WTC11 (cell line): ENCODE measurements around the gene PPP1R14C. TPM values are rescaled to one million over a fixed set of nuclear protein-coding genes. Genes with fewer than 3 reads are reported as not detected.

ENCODE experiments used
- ATAC-seq: fragments of 200-7000 bp; cut with Tn5 transposase; 2 replicates; pipeline ENCODE4 v1.10.0; 2021; ENCODE audit warnings: mild to moderate bottlenecking, moderate library complexity
- CTCF ChIA-PET: fragments of 300-600 bp; sonication (Branson Sonifier 250); formaldehyde crosslinking; loops from one replicate; lab custom pipeline; 2021; ENCODE audit warnings: antibody characterized with exemption; lab: Charles Lee
- POLR2A ChIA-PET: fragments of 350-600 bp; sonication (Branson Sonifier 250); formaldehyde crosslinking; loops from one replicate; lab custom pipeline; 2021; ENCODE audit warnings: antibody characterized with exemption; lab: Charles Lee
- DNase-seq: peaks from one replicate; pipeline ENCODE4 v3.0.0; 2021; ENCODE audit warnings: low spot score
- H3K27ac Mint-ChIP-seq: 2 replicates; pipeline ENCODE4 v1.8.0; 2021; ENCODE audit warnings: mixed read lengths
- H3K27me3 Mint-ChIP-seq: 2 replicates; pipeline ENCODE4 v1.8.0; 2021; ENCODE audit warnings: low read depth, mild to moderate bottlenecking, moderate library complexity, mixed read lengths
- H3K36me3 Mint-ChIP-seq: 2 replicates; pipeline ENCODE4 v1.8.0; 2021; ENCODE audit warnings: mixed read lengths
- H3K4me1 Mint-ChIP-seq: 2 replicates; pipeline ENCODE4 v1.8.0; 2022; ENCODE audit warnings: mixed read lengths
- H3K4me3 Mint-ChIP-seq: 2 replicates; pipeline ENCODE4 v1.8.0; 2021; ENCODE audit warnings: mild to moderate bottlenecking, moderate library complexity, mixed read lengths
- H3K9me3 Mint-ChIP-seq: 2 replicates; pipeline ENCODE4 v1.8.0; 2021; ENCODE audit warnings: mixed read lengths
- ELF4 ChIP-seq: sonication (generic); formaldehyde crosslinking; IDR thresholded peaks from 2 replicates; pipeline ENCODE4 v1.8.1; 2022; ENCODE audit warnings: low read depth, mild to moderate bottlenecking, moderate library complexity, missing genetic modification reagents
- FOXJ3 ChIP-seq: sonication (generic); formaldehyde crosslinking; IDR thresholded peaks from 2 replicates; pipeline ENCODE4 v1.9.0; 2021; ENCODE audit warnings: missing genetic modification reagents, mild to moderate bottlenecking, borderline replicate concordance
- FOXK1 ChIP-seq: sonication (generic); formaldehyde crosslinking; IDR thresholded peaks from 2 replicates; pipeline ENCODE4 v1.8.0; 2022; ENCODE audit warnings: mild to moderate bottlenecking, moderate library complexity, missing genetic modification reagents
- MXD4 ChIP-seq: fragments of 250-450 bp; sonication (Bioruptor Pico); IDR thresholded peaks from 2 replicates; pipeline ENCODE4 v1.8.0; 2021; ENCODE audit warnings: mild to moderate bottlenecking, moderate library complexity, borderline replicate concordance
- NFATC4 ChIP-seq: fragments of 250-450 bp; sonication (Bioruptor Pico); IDR thresholded peaks from 2 replicates; pipeline ENCODE4 v1.9.0; 2021; ENCODE audit warnings: mild to moderate bottlenecking
- NFYB ChIP-seq: sonication (generic); formaldehyde crosslinking; conservative IDR thresholded peaks from 2 replicates; pipeline ENCODE4 v1.8.0; 2022; ENCODE audit warnings: low read depth, missing genetic modification reagents
- SP1 ChIP-seq: sonication (generic); formaldehyde crosslinking; conservative IDR thresholded peaks from 2 replicates; pipeline ENCODE4 v1.8.1; 2022; ENCODE audit warnings: missing genetic modification reagents
- ZNF317 ChIP-seq: sonication (generic); formaldehyde crosslinking; IDR thresholded peaks from 2 replicates; pipeline ENCODE4 v1.8.1; 2023; ENCODE audit warnings: low read depth, mild to moderate bottlenecking, moderate library complexity, missing genetic modification reagents, borderline replicate concordance
- total RNA-seq: library from RNA; stranded (reverse); gene quantifications from 3 replicates; pipeline ENCODE4 v1.2.3, GENCODE V29; 2021
- TF ChIP-seq, protein P1 (sequence below): sonication (generic); formaldehyde crosslinking; IDR thresholded peaks from 2 replicates; pipeline ENCODE4 v1.8.0; 2023; ENCODE audit warnings: missing genetic modification reagents, mild to moderate bottlenecking, borderline replicate concordance
- TF ChIP-seq, protein P2 (sequence below): sonication (generic); formaldehyde crosslinking; IDR thresholded peaks from 2 replicates; pipeline ENCODE4 v1.8.1; 2022; ENCODE audit warnings: low read depth, mild to moderate bottlenecking, moderate library complexity, missing genetic modification reagents, borderline replicate concordance
- TF ChIP-seq, protein P3 (sequence below): sonication (generic); formaldehyde crosslinking; IDR thresholded peaks from 2 replicates; pipeline ENCODE4 v1.8.1; 2022; ENCODE audit warnings: mild to moderate bottlenecking, missing genetic modification reagents, moderate library complexity, borderline replicate concordance
- TF ChIP-seq, protein P4 (sequence below): sonication (generic); formaldehyde crosslinking; IDR thresholded peaks from 2 replicates; pipeline ENCODE4 v1.8.0; 2023; ENCODE audit warnings: missing genetic modification reagents
- TF ChIP-seq, protein P5 (sequence below): fragments of 250-450 bp; sonication (Bioruptor Pico); IDR thresholded peaks from 2 replicates; pipeline ENCODE4 v2.1.2; 2022; ENCODE audit warnings: mild to moderate bottlenecking, moderate library complexity
- TF ChIP-seq, protein P6 (sequence below): sonication (generic); formaldehyde crosslinking; conservative IDR thresholded peaks from 2 replicates; pipeline ENCODE4 v1.8.1; 2022; ENCODE audit warnings: mild to moderate bottlenecking, missing genetic modification reagents

The PPP1R14C gene
- total RNA-seq, 1 experiment from 2014 or later: 1.1 TPM

DNA sequence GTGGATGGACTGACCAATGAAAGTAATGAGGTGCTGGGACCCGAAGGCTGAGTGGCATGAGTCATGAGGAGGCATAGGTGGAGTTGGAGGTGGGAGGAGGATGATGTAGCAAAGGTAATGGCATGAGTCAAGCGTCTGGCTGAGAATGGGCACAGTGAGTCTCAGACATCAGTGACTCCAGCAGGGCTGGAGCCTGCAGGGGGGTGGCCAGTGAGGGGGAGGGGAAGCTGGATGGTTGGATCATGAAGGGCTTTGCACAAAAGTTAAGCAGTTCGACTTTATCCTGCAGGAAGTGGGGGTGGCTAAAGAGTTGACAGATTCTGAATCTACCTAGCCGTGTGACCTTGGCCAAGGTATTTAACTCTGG, 127.0 kb downstream of the PPP1R14C start (continued):
- TF ChIP-seq, protein P1, sequence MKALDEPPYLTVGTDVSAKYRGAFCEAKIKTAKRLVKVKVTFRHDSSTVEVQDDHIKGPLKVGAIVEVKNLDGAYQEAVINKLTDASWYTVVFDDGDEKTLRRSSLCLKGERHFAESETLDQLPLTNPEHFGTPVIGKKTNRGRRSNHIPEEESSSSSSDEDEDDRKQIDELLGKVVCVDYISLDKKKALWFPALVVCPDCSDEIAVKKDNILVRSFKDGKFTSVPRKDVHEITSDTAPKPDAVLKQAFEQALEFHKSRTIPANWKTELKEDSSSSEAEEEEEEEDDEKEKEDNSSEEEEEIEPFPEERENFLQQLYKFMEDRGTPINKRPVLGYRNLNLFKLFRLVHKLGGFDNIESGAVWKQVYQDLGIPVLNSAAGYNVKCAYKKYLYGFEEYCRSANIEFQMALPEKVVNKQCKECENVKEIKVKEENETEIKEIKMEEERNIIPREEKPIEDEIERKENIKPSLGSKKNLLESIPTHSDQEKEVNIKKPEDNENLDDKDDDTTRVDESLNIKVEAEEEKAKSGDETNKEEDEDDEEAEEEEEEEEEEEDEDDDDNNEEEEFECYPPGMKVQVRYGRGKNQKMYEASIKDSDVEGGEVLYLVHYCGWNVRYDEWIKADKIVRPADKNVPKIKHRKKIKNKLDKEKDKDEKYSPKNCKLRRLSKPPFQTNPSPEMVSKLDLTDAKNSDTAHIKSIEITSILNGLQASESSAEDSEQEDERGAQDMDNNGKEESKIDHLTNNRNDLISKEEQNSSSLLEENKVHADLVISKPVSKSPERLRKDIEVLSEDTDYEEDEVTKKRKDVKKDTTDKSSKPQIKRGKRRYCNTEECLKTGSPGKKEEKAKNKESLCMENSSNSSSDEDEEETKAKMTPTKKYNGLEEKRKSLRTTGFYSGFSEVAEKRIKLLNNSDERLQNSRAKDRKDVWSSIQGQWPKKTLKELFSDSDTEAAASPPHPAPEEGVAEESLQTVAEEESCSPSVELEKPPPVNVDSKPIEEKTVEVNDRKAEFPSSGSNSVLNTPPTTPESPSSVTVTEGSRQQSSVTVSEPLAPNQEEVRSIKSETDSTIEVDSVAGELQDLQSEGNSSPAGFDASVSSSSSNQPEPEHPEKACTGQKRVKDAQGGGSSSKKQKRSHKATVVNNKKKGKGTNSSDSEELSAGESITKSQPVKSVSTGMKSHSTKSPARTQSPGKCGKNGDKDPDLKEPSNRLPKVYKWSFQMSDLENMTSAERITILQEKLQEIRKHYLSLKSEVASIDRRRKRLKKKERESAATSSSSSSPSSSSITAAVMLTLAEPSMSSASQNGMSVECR (CRISPR knock-in tag): no peak
- no peak for TF ChIP-seq FOXJ3 (CRISPR knock-in tag)
- TF ChIP-seq, protein P2, sequence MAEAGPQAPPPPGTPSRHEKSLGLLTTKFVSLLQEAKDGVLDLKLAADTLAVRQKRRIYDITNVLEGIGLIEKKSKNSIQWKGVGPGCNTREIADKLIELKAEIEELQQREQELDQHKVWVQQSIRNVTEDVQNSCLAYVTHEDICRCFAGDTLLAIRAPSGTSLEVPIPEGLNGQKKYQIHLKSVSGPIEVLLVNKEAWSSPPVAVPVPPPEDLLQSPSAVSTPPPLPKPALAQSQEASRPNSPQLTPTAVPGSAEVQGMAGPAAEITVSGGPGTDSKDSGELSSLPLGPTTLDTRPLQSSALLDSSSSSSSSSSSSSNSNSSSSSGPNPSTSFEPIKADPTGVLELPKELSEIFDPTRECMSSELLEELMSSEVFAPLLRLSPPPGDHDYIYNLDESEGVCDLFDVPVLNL (CRISPR knock-in tag): no peak
- no peak for TF ChIP-seq FOXK1 (CRISPR knock-in tag)
- no peak for TF ChIP-seq SP1 (CRISPR knock-in tag)
- TF ChIP-seq, protein P3, sequence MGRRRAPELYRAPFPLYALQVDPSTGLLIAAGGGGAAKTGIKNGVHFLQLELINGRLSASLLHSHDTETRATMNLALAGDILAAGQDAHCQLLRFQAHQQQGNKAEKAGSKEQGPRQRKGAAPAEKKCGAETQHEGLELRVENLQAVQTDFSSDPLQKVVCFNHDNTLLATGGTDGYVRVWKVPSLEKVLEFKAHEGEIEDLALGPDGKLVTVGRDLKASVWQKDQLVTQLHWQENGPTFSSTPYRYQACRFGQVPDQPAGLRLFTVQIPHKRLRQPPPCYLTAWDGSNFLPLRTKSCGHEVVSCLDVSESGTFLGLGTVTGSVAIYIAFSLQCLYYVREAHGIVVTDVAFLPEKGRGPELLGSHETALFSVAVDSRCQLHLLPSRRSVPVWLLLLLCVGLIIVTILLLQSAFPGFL: no peak
- TF ChIP-seq, all 79 proteins: peak for 0

DNA sequence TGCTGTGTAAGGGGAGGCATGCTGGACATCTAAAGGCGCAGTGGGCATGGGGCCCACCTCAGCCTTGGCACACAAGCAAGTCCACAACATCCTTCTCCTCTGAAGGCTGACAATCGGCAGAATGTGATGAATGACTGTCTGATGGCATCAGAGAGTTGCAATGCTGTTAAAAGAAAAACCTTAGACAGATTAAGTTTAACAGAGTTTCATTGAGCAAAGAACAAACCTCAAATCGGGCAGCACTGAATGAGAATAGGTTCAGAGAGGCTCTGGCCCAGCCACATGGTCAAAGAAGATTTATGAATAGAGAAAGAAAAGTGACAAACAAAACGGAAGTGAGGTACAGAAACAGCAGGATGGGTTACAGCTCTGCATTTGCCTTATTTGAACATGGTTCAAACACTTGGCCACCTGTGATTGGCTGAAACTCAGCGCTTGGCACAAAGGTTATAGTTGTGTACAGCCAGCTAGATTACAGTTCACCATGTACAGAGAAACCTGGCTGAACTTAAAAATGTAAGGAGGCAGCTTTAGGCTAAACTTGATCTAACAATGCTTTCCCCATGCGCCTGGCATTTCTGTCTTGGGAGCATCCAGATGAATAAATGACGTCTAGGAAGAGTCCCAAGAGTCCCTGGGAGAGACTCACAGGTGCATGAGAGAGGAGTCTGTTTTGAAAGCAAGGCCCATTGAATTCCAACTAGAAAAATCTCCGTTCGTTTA, 127.6 kb downstream of the PPP1R14C start:
- no peaks in the 10 kb centered on the region; the same call in 1 of the 2 replicates for H3K27me3 Mint-ChIP-seq
- no peak for ATAC-seq
- TF ChIP-seq NFYB (CRISPR knock-in tag) (no peak), NFATC4 (CRISPR knock-in tag) (no peak), ELF4 (no peak), FOXJ3 (CRISPR knock-in tag) (no peak), ZNF317 (CRISPR knock-in tag) (no peak), MXD4 (CRISPR knock-in tag) (no peak)
- TF ChIP-seq, protein P4, sequence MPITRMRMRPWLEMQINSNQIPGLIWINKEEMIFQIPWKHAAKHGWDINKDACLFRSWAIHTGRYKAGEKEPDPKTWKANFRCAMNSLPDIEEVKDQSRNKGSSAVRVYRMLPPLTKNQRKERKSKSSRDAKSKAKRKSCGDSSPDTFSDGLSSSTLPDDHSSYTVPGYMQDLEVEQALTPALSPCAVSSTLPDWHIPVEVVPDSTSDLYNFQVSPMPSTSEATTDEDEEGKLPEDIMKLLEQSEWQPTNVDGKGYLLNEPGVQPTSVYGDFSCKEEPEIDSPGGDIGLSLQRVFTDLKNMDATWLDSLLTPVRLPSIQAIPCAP (CRISPR knock-in tag): no peak
- TF ChIP-seq, protein P5, sequence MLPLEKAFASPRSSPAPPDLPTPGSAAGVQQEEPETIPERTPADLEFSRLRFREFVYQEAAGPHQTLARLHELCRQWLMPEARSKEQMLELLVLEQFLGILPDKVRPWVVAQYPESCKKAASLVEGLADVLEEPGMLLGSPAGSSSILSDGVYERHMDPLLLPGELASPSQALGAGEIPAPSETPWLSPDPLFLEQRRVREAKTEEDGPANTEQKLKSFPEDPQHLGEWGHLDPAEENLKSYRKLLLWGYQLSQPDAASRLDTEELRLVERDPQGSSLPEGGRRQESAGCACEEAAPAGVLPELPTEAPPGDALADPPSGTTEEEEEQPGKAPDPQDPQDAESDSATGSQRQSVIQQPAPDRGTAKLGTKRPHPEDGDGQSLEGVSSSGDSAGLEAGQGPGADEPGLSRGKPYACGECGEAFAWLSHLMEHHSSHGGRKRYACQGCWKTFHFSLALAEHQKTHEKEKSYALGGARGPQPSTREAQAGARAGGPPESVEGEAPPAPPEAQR: no peak
- TF ChIP-seq, protein P6, sequence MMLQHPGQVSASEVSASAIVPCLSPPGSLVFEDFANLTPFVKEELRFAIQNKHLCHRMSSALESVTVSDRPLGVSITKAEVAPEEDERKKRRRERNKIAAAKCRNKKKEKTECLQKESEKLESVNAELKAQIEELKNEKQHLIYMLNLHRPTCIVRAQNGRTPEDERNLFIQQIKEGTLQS: no peak
- TF ChIP-seq, all 79 proteins: peak for 0
- H3K27ac Mint-ChIP-seq: no peak overlapping the region
- H3K4me1 Mint-ChIP-seq: peaks cover 9% of the 10 kb centered on the region; the same call in 1 of the 2 replicates
- DNase-seq: no peak
- peaks cover 8% of the 10 kb centered on the region for H3K36me3 Mint-ChIP-seq
- ChIA-PET CTCF (interaction anchor here (1.3 kb wide), 1 partner anchor 189 kb away, joined by 7 read pairs; no protein-coding TSS in a partner anchor), POLR2A (no interaction called here)
- peaks cover 15% of the 10 kb centered on the region for H3K9me3 Mint-ChIP-seq
- H3K4me3 Mint-ChIP-seq: no peak overlapping the region
